ENCODE results near the gene RPS3A.
"Not testable (repeated sequence)": the region's sequence is repeated elsewhere in the genome, so short reads cannot be mapped to it uniquely, and the experiment has no call there.

The RPS3A gene

GRCh38 chr4:151117371-151117962 lies 18.0 kb downstream of the RPS3A start:
- peak; percentile 86 for DNase-seq

- DNase-seq, result no peak
These were observed 30.4 kb downstream of the RPS3A start for GRCh38 chr4:151129796-151130195.

DNA sequence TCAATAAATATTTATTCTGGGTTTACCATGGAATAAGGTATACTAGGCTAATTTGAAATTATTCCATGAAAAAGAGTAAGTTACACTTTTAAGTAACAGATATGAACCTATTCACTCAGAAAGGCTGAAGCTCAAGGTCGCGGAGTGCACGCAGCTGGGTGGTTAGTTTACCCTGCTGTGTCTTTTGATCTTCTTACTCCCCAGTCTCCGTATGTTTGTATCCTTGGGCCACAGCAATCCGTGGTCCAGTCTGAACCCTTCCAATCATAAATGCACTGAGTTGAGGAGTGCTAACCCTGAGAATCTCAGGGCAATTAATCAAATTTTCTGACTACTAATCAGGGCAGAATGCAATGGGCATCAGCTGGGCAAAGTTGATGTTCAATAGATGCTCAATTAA lies 33.9 kb downstream of the RPS3A start:
- no peak for DNase-seq

- not testable (repeated sequence) for DNase-seq
These were observed 36.6 kb downstream of the RPS3A start for GRCh38 chr4:151136048-151136447.

GRCh38 chr4:151139814-151140213 lies 40.4 kb downstream of the RPS3A start:
- no peak for DNase-seq

DNA sequence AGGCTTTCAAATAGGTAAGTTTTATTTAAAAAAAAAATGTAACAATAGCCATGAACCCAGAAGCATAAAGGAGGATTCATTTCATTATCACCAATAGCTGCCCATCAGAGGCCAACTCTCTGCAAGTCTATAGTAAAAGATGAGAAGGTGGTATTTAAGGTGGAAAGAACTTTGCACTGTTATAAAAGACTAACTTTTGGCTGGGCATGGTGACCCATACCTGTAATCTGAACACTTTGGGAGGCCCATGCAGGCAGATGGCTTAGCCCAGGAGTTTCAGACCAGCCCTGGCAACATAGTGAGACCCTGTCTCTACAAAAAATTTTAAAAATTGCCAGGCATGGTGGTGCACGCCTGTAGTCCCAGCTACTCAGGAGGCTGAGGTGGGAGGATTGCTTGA lies 43.3 kb downstream of the RPS3A start:
- no peak for DNase-seq

DNA sequence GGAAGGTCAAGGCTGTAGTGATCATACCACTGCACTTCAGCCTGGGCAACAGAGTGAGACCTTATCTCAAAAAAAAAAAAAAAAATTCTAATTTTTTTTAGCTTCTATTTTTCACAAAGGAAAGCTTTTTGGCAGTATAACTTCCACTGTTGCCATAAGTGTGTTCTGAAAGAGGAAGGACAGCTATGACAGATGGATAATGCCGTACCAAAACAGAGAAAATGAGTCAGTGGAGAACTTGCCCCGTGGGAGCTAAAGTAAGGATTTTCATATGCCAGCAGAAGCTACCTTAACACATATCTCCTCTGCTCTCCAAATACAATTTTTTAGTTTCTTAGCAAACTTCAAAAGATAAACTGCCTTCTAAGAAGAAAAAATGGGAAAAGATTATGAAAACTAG lies 43.7 kb downstream of the RPS3A start:
- DNase-seq, result no peak

DNA sequence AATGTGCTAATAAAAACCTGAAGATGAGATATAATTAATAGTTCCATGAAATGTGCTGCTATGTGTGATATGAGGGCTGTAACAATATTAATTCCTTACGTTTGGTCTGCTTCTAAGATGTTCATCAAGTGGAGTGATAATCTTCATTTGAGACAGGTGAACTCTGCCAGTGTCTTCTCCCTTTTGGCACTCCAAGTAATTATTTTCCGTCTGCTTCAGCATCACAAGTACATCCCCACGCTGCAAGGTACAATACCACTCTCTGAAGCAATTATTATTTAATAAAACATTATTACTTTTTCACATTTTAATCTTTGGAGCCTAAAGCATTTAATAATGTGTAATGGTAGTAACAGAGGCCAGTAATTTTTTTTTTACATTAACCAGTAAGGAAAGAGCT lies 44.4 kb downstream of the RPS3A start:
- DNase-seq, result no peak

DNA sequence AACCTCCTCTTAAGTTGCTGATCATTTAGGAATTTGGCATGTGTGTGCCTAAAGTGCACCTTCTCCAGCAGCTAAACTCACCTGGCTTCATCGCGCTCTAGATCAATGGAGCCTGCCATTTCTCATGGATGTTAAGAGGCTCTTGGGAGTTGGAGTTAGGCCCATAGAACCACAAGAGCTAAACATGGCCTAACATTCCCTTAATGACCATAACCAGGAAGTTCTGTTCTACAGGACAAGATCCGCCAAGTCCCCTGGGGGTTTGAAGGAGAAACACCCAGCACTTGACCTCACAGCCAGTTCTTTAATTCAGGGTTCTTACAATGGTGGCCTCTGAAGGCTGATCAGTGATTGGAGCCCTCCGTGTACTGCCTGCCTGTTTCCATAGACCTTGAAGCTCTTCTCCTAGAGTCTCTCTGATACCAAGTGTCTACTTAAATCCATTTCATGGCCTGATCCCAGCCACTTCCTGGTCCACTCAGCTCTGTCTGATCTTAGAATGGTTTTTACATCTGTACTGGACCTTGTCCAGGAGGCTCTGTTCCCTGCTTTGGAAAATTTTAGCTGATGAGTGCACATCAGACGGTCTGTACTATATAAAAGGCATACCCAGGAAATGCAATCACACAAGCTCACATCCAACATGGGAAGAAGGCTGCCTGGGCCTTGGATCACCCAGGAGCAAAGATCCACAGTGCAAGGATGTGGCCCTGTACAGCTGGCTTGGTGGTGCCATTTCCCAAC lies 45.1 kb downstream of the RPS3A start:
- DNase-seq, result no peak

DNA sequence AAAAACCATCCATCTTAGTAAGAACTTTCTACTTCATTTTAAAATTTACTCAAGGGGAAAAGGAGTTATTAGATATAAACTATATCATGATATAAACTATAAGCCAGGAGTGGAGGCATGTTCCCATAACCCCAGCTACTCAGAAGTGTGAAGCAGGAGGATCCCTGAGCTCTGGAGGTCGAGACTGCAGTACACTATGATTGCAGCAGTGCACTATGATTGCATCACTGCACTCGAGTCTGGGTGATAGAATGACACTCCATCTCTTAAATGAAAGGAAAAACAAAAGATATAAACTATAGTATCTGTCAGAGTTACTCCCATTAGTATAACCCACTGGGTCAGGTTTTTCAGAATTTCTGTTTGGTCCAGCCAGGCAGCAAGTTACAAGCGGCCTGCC lies 47.6 kb downstream of the RPS3A start:
- peak; percentile 58 for DNase-seq

- no peak for DNase-seq
These were observed 48.8 kb downstream of the RPS3A start for GRCh38 chr4:151148261-151148660.

GRCh38 chr4:151150821-151151580 lies 51.6 kb downstream of the RPS3A start:
- DNase-seq, result no peak

GRCh38 chr4:151152028-151152427 lies 52.6 kb downstream of the RPS3A start:
- DNase-seq, result peak; percentile 65

DNA sequence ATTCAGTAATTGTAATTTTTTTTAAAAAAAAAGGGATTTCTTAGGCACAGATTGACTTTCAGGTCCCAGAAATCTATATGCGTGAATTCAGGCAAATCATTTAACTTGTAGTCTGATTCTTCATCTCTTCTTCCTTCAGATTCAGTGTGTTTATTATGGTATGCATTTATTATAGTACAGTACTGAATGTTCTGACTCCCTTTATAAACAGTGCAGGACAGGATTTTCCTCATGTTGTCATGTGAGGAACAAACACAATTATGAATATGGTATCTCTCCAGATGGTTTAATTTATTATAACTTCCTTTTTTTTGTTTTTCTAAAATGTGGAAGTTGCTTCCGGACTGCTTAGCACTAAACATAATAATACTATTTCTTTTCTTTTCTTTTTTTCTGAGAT lies 54.2 kb downstream of the RPS3A start:
- DNase-seq, result no peak
